ENCODE measurements around the gene ZC3HAV1.
A peak's percentile ranks its signal among the peaks of the same experiment; 100 is the strongest.

The ZC3HAV1 gene

GRCh38 chr7:139018910-139019309, 90.6 kb downstream of the ZC3HAV1 start:
- no peak for TF ChIP-seq CTCF (IDR thresholded peaks at IDR 0.05; ENCODE audit: extremely low read depth, insufficient read depth, missing control alignments)
- in situ Hi-C loops (cut with MboI; ENCODE audit: low pct_unique_long_range_greater_than_20kb, low sequenced_read_pairs, unreplicated experiment), result no loop called here
- DNase-seq (ENCODE audit: low spot score), result no peak

- in situ Hi-C loops (cut with MboI; ENCODE audit: low pct_unique_long_range_greater_than_20kb, low sequenced_read_pairs, unreplicated experiment), result no loop called here
- peak; percentile 80 for DNase-seq (ENCODE audit: low spot score)
- peak; percentile 66 for TF ChIP-seq CTCF (IDR thresholded peaks at IDR 0.05; ENCODE audit: extremely low read depth, insufficient read depth, missing control alignments)
Observed at GRCh38 chr7:139016931-139017511, 92.5 kb downstream of the ZC3HAV1 start.

- no peak for DNase-seq (ENCODE audit: low spot score)
- no peak for TF ChIP-seq CTCF (IDR thresholded peaks at IDR 0.05; ENCODE audit: extremely low read depth, insufficient read depth, missing control alignments)
- in situ Hi-C loops (cut with MboI; ENCODE audit: low pct_unique_long_range_greater_than_20kb, low sequenced_read_pairs, unreplicated experiment), result no loop called here
Observed at GRCh38 chr7:139011373-139011772, 98.1 kb downstream of the ZC3HAV1 start.

DNA sequence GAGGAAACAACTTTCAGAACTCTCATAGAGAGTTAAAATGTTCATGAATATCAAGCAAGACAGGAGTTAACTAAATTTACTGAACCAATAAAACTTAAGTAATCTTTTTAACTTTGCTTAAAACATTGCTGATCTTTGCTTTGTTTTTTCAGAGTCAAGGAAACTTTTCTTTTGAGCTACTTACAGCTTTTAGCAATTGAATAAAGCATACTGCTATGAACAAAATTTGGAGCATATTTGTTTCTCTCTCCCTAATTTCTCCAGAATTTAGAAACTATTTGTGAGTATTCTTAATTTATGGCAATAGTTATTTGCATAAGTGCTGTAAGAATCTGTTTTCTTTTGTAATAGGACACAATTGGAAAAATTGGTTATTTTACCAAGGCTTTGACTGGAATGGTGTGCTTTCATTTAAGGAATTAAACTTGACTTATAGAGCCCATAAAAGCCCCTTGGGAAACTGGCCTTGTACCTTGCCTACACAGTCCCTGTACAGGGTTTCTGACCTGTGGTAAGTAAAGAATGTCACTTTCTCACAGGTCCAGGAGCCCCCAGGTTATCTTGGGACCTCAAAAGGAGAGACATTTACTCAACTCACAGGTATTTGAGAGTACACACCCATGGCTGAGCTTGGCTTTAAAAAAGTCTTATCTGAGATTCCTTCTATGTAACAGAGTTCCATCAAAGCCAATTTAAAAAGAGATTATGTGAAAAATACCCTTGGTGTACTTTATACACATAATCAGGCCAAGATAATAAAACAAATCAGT, 105.0 kb downstream of the ZC3HAV1 start:
- in situ Hi-C loops (cut with MboI; ENCODE audit: low pct_unique_long_range_greater_than_20kb, low sequenced_read_pairs, unreplicated experiment), result no loop called here
- DNase-seq (ENCODE audit: low spot score), result no peak
- no peak for TF ChIP-seq CTCF (IDR thresholded peaks at IDR 0.05; ENCODE audit: extremely low read depth, insufficient read depth, missing control alignments)

GRCh38 chr7:138999414-138999813, 110.1 kb downstream of the ZC3HAV1 start:
- DNase-seq (ENCODE audit: low spot score), result no peak
- in situ Hi-C loops (cut with MboI; ENCODE audit: low pct_unique_long_range_greater_than_20kb, low sequenced_read_pairs, unreplicated experiment), result no loop called here
- no peak for TF ChIP-seq CTCF (IDR thresholded peaks at IDR 0.05; ENCODE audit: extremely low read depth, insufficient read depth, missing control alignments)

All from GM13977 (cell line).